H1 (cell line): ENCODE measurements around the gene AFAP1L2. TPM values are rescaled to one million over a fixed set of nuclear protein-coding genes. Genes with fewer than 3 reads are reported as not detected.

Experiments used
- CTCF ChIA-PET: fragments of 300-600 bp; sonication (Branson Sonifier 250); formaldehyde crosslinking; loops from one replicate; lab custom pipeline; 2021; ENCODE audit not compliant: partially characterized antibody; lab: Charles Lee
- POLR2A ChIA-PET: fragments of 300-600 bp; sonication (Branson Sonifier 250); formaldehyde crosslinking; loops from one replicate; lab custom pipeline; 2021; ENCODE audit warnings: inconsistent platforms; ENCODE audit not compliant: partially characterized antibody; lab: Charles Lee
- DNase-seq, 2 experiments: peaks; one replicate each; pipeline versions ENCODE4 v3.0.0 to v3.0.0-alpha.2; 2010 to 2022; ENCODE audit warnings: low spot score in 2 of 2, low read depth in 1 of 2, mixed read lengths in 1 of 2
- FAIRE-seq: peaks from 2 replicates; lab custom pipeline; 2011; peaks lifted over from hg19 to GRCh38; lab: Jason Lieb, UNC
- H2AFZ ChIP-seq: 2 replicates; pipeline ENCODE4 v1.8.1; 2012; ENCODE audit warnings: low read length, inconsistent platforms
- H2AK5ac ChIP-seq: 2 replicates; pipeline ENCODE4 v1.6.1; 2013; ENCODE audit warnings: low read depth, low read length
- H2BK120ac ChIP-seq: replicated peaks from 2 replicates; pipeline ENCODE3; 2013; ENCODE audit warnings: low read depth, low read length, inconsistent platforms
- H2BK12ac ChIP-seq: 2 replicates; pipeline ENCODE4 v1.6.1; 2013; ENCODE audit warnings: low read depth, low read length
- H2BK15ac ChIP-seq: 2 replicates; pipeline ENCODE4 v1.6.1; 2013; ENCODE audit warnings: low read length
- H2BK20ac ChIP-seq: 2 replicates; pipeline ENCODE4 v1.6.1; 2013; ENCODE audit warnings: low read length
- H2BK5ac ChIP-seq: 2 replicates; pipeline ENCODE4 v1.6.1; 2013; ENCODE audit warnings: low read depth, low read length
- H3K14ac ChIP-seq: 2 replicates; pipeline ENCODE4 v1.6.1; 2013; ENCODE audit warnings: inconsistent platforms; ENCODE audit not compliant: insufficient read length
- H3K18ac ChIP-seq: 2 replicates; pipeline ENCODE4 v1.6.1; 2013; ENCODE audit warnings: low read length; ENCODE audit errors: extremely low read depth
- H3K23ac ChIP-seq: 2 replicates; pipeline ENCODE4 v1.6.1; 2013; ENCODE audit warnings: inconsistent platforms; ENCODE audit not compliant: insufficient read length
- H3K23me2 ChIP-seq: 2 replicates; pipeline ENCODE4 v1.6.1; 2013; ENCODE audit warnings: low read depth, low read length
- H3K27ac ChIP-seq: 2 replicates; pipeline ENCODE4 v1.6.1; 2011; ENCODE audit warnings: low read depth, low read length, inconsistent platforms
- H3K27me3 ChIP-seq, 4 experiments: replicated peaks in 1 of 4; 1 replicate in 1 of 4; 2 replicates in 3 of 4; pipeline versions ENCODE4 v1.6.1 to v1.8.1; 2011 to 2013; ENCODE audit warnings: low read length in 3 of 4, mild to moderate bottlenecking in 3 of 4, inconsistent platforms in 2 of 4, mixed read lengths in 2 of 4, moderate library complexity in 1 of 4; ENCODE audit not compliant: control insufficient read depth in 3 of 4, insufficient read depth in 3 of 4; ENCODE audit errors: extremely low read depth in 1 of 4
- H3K36me3 ChIP-seq, 4 experiments: 2 replicates each; pipeline versions ENCODE4 v1.6.1 to v1.8.1; 2011 to 2013; ENCODE audit warnings: mild to moderate bottlenecking in 4 of 4, low read length in 3 of 4, moderate library complexity in 2 of 4, control low read depth in 1 of 4, inconsistent platforms in 1 of 4; ENCODE audit not compliant: insufficient read depth in 4 of 4, control insufficient read depth in 2 of 4
- H3K4ac ChIP-seq: replicated peaks from 2 replicates; pipeline ENCODE3; 2013; ENCODE audit warnings: low read length, low read depth, mixed read lengths, inconsistent platforms; ENCODE audit not compliant: insufficient read length
- H3K4me1 ChIP-seq, 4 experiments: replicated peaks in 1 of 4; 1 replicate in 1 of 4; 2 replicates in 3 of 4; pipeline versions ENCODE4 v1.6.1 to v1.8.1; 2011 to 2013; ENCODE audit warnings: low read length in 3 of 4, inconsistent platforms in 2 of 4, mixed read lengths in 1 of 4; ENCODE audit not compliant: insufficient read depth in 4 of 4, control insufficient read depth in 3 of 4
- H3K4me2 ChIP-seq, 2 experiments: 2 replicates each; pipeline versions ENCODE4 v1.6.1 to v1.8.1; 2011 to 2013; ENCODE audit warnings: low read depth in 2 of 2, low read length in 2 of 2, control low read depth in 1 of 2, inconsistent platforms in 1 of 2, mild to moderate bottlenecking in 1 of 2; ENCODE audit not compliant: insufficient read depth in 1 of 2
- H3K4me3 ChIP-seq, 4 experiments: fragments of 200-600, 300-600 bp in 1 of 4; sonication (generic), shearing (Covaris generic), sonication (Bioruptor Twin) in 1 of 4; 2 replicates each; pipeline versions ENCODE4 v1.5.1 to v1.8.1; 2011 to 2016; ENCODE audit warnings: low read length in 4 of 4, low read depth in 3 of 4, control low read depth in 2 of 4, inconsistent platforms in 2 of 4, mild to moderate bottlenecking in 2 of 4, mixed read lengths in 1 of 4, moderate library complexity in 1 of 4; ENCODE audit not compliant: insufficient read depth in 2 of 4; ENCODE audit errors: extremely low read depth in 1 of 4
- H3K56ac ChIP-seq: replicated peaks from 2 replicates; pipeline ENCODE3; 2013; ENCODE audit warnings: low read depth, mild to moderate bottlenecking, mixed read lengths, low read length, inconsistent platforms; ENCODE audit not compliant: insufficient read length
- H3K79me1 ChIP-seq: 2 replicates; pipeline ENCODE4 v1.6.1; 2013; ENCODE audit warnings: low read depth, low read length, control low read depth
- H3K79me2 ChIP-seq, 2 experiments: 2 replicates each; pipeline versions ENCODE4 v1.6.1 to v1.8.1; 2012 to 2013; ENCODE audit warnings: low read length in 2 of 2, mild to moderate bottlenecking in 2 of 2, inconsistent platforms in 1 of 2; ENCODE audit not compliant: insufficient read depth in 2 of 2, control insufficient read depth in 1 of 2
- H3K9ac ChIP-seq, 4 experiments: replicated peaks in 1 of 4; 1 replicate in 1 of 4; 2 replicates in 3 of 4; pipeline versions ENCODE4 v1.6.1 to v1.8.1; 2011 to 2013; ENCODE audit warnings: low read depth in 3 of 4, low read length in 3 of 4, control low read depth in 2 of 4, mild to moderate bottlenecking in 2 of 4, moderate library complexity in 2 of 4, inconsistent platforms in 1 of 4; ENCODE audit errors: extremely low read depth in 1 of 4
- H3K9me3 ChIP-seq, 2 experiments: 2 replicates each; pipeline versions ENCODE4 v1.6.1 to v1.8.1; 2012 to 2013; ENCODE audit warnings: mild to moderate bottlenecking in 2 of 2, moderate library complexity in 2 of 2, control low read depth in 1 of 2, inconsistent platforms in 1 of 2, low read depth in 1 of 2, low read length in 1 of 2, mixed read lengths in 1 of 2; ENCODE audit not compliant: insufficient read depth in 2 of 2
- H4K20me1 ChIP-seq, 2 experiments: replicated peaks in 1 of 2; 2 replicates each; pipeline versions ENCODE3 to v1.8.1; 2011 to 2013; ENCODE audit warnings: inconsistent platforms in 2 of 2, low read length in 2 of 2, mild to moderate bottlenecking in 1 of 2; ENCODE audit not compliant: insufficient read depth in 2 of 2, control insufficient read depth in 1 of 2
- H4K5ac ChIP-seq: 2 replicates; pipeline ENCODE4 v1.6.1; 2013; ENCODE audit warnings: low read length, low read depth, mixed read lengths, inconsistent platforms; ENCODE audit not compliant: insufficient read length
- H4K8ac ChIP-seq: 2 replicates; pipeline ENCODE4 v1.8.0; 2013; ENCODE audit warnings: mild to moderate bottlenecking, moderate library complexity, low read length, inconsistent platforms; ENCODE audit not compliant: insufficient read depth; ENCODE audit errors: extremely low read depth
- H4K91ac ChIP-seq: replicated peaks from 2 replicates; pipeline ENCODE3; 2013; ENCODE audit warnings: low read length, mixed read lengths, inconsistent platforms; ENCODE audit not compliant: insufficient read length
- CEBPB ChIP-seq: IDR thresholded peaks from 2 replicates; pipeline ENCODE4 v1.6.1; 2012; ENCODE audit warnings: low read depth, low read length
- GABPA ChIP-seq: IDR thresholded peaks from 2 replicates; pipeline ENCODE4 v1.6.1; 2011; ENCODE audit warnings: mild to moderate bottlenecking, low read length, moderate library complexity, borderline replicate concordance; ENCODE audit not compliant: insufficient read depth
- HDAC6 ChIP-seq: IDR thresholded peaks from one replicate; pipeline ENCODE4 v1.7.1; 2012; ENCODE audit warnings: low read depth, mild to moderate bottlenecking, inconsistent platforms, low read length, moderate library complexity
- KDM5A ChIP-seq: fragments of 200-600 bp; IDR thresholded peaks from 2 replicates; pipeline ENCODE4 v1.7.1; 2012; ENCODE audit warnings: mild to moderate bottlenecking, low read length, inconsistent platforms, mixed read lengths
- POLR2AphosphoS5 ChIP-seq: IDR thresholded peaks from 2 replicates; pipeline ENCODE4 v1.6.1; 2011; ENCODE audit warnings: low read depth, low read length
- SIN3A ChIP-seq, 2 experiments: IDR thresholded peaks in 1 of 2; conservative IDR thresholded peaks in 1 of 2; 2 replicates each; pipeline ENCODE4 v1.6.1; 2011 to 2012; ENCODE audit warnings: low read length in 2 of 2, improper control_type of control experiment in 1 of 2, low read depth in 1 of 2, mild to moderate bottlenecking in 1 of 2
- SIX5 ChIP-seq: IDR thresholded peaks from 2 replicates; pipeline ENCODE4 v1.6.1; 2011; ENCODE audit warnings: mild to moderate bottlenecking, low read depth, low read length
- SP2 ChIP-seq: IDR thresholded peaks from 2 replicates; pipeline ENCODE4 v1.6.1; 2012; ENCODE audit warnings: mild to moderate bottlenecking, low read length, inconsistent platforms
- YY1 ChIP-seq: IDR thresholded peaks from 2 replicates; pipeline ENCODE4 v1.6.1; 2011; ENCODE audit warnings: low read depth, mild to moderate bottlenecking, low read length
- WGBS, 2 experiments: shearing (Covaris generic) in 1 of 2; methylation state at CpG; one replicate each; pipeline versions ENCODE4 v1.1.6 to v1.1.7; 2013 to 2015; ENCODE audit warnings: low lambda C conversion rate in 2 of 2, mixed read lengths in 2 of 2, inconsistent platforms in 1 of 2, low coverage in 1 of 2, missing lambda C conversion rate in 1 of 2; ENCODE audit not compliant: insufficient replicate concordance in 2 of 2, insufficient coverage in 1 of 2, insufficient read length in 1 of 2; ENCODE audit errors: extremely low coverage in 1 of 2, missing lambda C conversion rate in 1 of 2; 5-methylcytosine and 5-hydroxymethylcytosine counted together
- polyA plus RNA-seq, 7 experiments: library from polyadenylated mRNA; depleted of rRNA in 3 of 7; stranded (reverse) in 5 of 7; unstranded in 2 of 7; fragments of >200 nt in 5 of 7; fragments of 200-250 nt in 2 of 7; gene quantifications; 1 replicate in 5 of 7; 2 replicates in 1 of 7; 4 replicates in 1 of 7; pipeline versions ENCODE4 v1.2.1 to v1.2.3, GENCODE V29; 2011 to 2013; ENCODE audit warnings: missing spikeins in 2 of 7, mixed read lengths in 2 of 7
- total RNA-seq: library from RNA; stranded (reverse); fragmentation: NEBNext Ultra II Directional; extraction: Animal tissue kit (Norgen Biotek cat#: 25700); gene quantifications from 2 replicates; pipeline ENCODE4 v1.2.1, GENCODE V29; 2021
- TF ChIP-seq, protein P1 (sequence below): IDR thresholded peaks from 2 replicates; pipeline ENCODE4 v1.6.1; 2012; ENCODE audit warnings: low read length, inconsistent platforms

Gene AFAP1L2
- total and polyA plus RNA-seq, 2 of the 8 experiments (the other 6 are each of a cell fraction or from before 2014, with no cell fraction given) = 3.9 to 6.4 TPM

DNA sequence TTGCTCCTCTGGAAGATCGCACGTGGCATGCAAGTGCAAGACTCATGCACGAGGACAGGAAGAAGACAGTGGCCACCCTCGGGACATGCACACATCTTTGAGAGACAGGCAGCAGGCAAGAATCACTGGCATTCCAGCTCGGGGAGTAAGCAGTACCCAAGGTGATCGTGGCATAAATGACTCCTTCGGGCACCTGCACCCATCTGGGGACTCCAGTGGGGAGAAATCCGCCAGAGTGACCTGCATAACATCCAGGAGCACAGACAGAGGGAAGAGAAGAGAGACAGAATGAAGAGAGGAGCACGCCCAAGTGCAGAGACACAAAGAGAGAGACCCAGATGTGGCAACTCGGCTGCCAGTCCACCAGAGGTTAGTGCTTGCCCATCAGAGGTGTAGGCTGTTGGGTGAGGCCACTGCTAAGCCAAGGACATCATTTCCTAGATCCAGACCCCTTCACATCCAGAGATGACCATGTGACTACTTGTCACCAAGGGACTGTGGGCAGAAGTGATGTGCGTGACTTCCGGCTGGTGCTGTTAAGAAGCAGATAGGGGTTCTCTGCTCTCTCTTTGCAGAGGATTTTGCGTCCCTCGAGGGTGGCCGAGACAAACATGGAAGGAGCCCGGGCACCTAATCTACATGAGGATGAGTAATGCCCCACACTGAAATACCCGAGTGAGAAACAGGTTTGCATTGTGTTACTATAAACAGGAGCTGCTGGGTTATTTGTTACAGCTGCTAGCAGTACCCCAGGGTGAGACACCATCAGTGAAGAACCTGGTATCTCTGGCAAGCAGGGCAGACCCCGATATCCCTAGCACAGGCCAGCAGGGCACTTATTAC, 84.7 kb downstream of the AFAP1L2 start:
- H2BK5ac ChIP-seq = no peak overlapping the region
- TF ChIP-seq HDAC6 = no peak
- TF ChIP-seq GABPA = no peak
- no peak for TF ChIP-seq POLR2AphosphoS5
- TF ChIP-seq SIN3A (conservative IDR thresholded peaks at IDR 0.05 in 1 of 2, IDR thresholded peaks at IDR 0.05 in 1 of 2; ENCODE audit: low read depth in 1 of 2, low read length in 2 of 2) = no peak
- TF ChIP-seq SIX5 = no peak
- TF ChIP-seq, protein P1, sequence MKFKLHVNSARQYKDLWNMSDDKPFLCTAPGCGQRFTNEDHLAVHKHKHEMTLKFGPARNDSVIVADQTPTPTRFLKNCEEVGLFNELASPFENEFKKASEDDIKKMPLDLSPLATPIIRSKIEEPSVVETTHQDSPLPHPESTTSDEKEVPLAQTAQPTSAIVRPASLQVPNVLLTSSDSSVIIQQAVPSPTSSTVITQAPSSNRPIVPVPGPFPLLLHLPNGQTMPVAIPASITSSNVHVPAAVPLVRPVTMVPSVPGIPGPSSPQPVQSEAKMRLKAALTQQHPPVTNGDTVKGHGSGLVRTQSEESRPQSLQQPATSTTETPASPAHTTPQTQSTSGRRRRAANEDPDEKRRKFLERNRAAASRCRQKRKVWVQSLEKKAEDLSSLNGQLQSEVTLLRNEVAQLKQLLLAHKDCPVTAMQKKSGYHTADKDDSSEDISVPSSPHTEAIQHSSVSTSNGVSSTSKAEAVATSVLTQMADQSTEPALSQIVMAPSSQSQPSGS = no peak
- TF ChIP-seq KDM5A = no peak
- no peak for TF ChIP-seq YY1
- TF ChIP-seq SP2 = no peak
- TF ChIP-seq CEBPB = no peak

More for the DNA sequence above, 84.7 kb downstream of the AFAP1L2 start:
- Histone ChIP-seq H3K27ac (no peak overlapping the region), H4K8ac (no peak overlapping the region), H2BK15ac (0 out of 2 replicates have a peak overlapping the region, but pooled peaks have one; percentile 46), H3K27me3 (0 out of 7 replicates have a peak, but pooled peaks cover 0 to 2% (median 0%) of the 10 kb centered on the region in 4 experiments), H3K56ac (no peak overlapping the region), H3K14ac (no peak overlapping the region), H3K4me3 (no peak overlapping the region), H3K36me3 (no peaks in the 10 kb centered on the region), H4K20me1 (no peaks in the 10 kb centered on the region), H3K23ac (no peak overlapping the region), H3K18ac (no peak overlapping the region), H2AK5ac (no peak overlapping the region), H2AFZ (no peak overlapping the region), H3K9ac (no peak overlapping the region), H3K23me2 (0 out of 2 replicates have a peak, but pooled peaks cover 2% of the 10 kb centered on the region), H2BK120ac (no peak overlapping the region), H3K79me1 (no peaks in the 10 kb centered on the region), H3K4ac (no peak overlapping the region), H3K9me3 (no peaks in the 10 kb centered on the region), H3K4me2 (no peak overlapping the region), H2BK12ac (no peak overlapping the region), H4K5ac (no peak overlapping the region), H3K4me1 (peaks cover 0 to 8% (median 5%) of the 10 kb centered on the region in 4 experiments; a peak in 5 of 7 replicates), H3K79me2 (no peaks in the 10 kb centered on the region), H2BK20ac (no peak overlapping the region), H4K91ac (no peak overlapping the region)
- ChIA-PET POLR2A (no interaction called here), CTCF (interaction anchor here (1.2 to 2.3 kb wide), 3 partner anchors 16 to 69 kb away, joined by 3 to 11 read pairs (median 3); no protein-coding TSS in a partner anchor)
- DNase-seq (no peak), FAIRE-seq (no peak)
- WGBS, 2 experiments = 89% methylated on average over 18 of the region's 18 CpGs; no CpG with 5 or more reads in 1 of the 2 experiments
